HG03432 (cell line): ENCODE measurements around the gene SELENOO.
A peak's percentile ranks its signal among the peaks of the same experiment; 100 is the strongest.
"Not testable (repeated sequence)": the region's sequence is repeated elsewhere in the genome, so short reads cannot be mapped to it uniquely, and the experiment has no call there.

Experiments
- ATAC-seq: cut with Tn5 transposase; IDR thresholded peaks from one replicate; pipeline ENCODE4 v1.9.1; 2021; ENCODE audit warnings: mild to moderate bottlenecking, moderate library complexity; ENCODE audit not compliant: unreplicated experiment

The SELENOO gene, protein sequence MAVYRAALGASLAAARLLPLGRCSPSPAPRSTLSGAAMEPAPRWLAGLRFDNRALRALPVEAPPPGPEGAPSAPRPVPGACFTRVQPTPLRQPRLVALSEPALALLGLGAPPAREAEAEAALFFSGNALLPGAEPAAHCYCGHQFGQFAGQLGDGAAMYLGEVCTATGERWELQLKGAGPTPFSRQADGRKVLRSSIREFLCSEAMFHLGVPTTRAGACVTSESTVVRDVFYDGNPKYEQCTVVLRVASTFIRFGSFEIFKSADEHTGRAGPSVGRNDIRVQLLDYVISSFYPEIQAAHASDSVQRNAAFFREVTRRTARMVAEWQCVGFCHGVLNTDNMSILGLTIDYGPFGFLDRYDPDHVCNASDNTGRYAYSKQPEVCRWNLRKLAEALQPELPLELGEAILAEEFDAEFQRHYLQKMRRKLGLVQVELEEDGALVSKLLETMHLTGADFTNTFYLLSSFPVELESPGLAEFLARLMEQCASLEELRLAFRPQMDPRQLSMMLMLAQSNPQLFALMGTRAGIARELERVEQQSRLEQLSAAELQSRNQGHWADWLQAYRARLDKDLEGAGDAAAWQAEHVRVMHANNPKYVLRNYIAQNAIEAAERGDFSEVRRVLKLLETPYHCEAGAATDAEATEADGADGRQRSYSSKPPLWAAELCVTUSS

DNA sequence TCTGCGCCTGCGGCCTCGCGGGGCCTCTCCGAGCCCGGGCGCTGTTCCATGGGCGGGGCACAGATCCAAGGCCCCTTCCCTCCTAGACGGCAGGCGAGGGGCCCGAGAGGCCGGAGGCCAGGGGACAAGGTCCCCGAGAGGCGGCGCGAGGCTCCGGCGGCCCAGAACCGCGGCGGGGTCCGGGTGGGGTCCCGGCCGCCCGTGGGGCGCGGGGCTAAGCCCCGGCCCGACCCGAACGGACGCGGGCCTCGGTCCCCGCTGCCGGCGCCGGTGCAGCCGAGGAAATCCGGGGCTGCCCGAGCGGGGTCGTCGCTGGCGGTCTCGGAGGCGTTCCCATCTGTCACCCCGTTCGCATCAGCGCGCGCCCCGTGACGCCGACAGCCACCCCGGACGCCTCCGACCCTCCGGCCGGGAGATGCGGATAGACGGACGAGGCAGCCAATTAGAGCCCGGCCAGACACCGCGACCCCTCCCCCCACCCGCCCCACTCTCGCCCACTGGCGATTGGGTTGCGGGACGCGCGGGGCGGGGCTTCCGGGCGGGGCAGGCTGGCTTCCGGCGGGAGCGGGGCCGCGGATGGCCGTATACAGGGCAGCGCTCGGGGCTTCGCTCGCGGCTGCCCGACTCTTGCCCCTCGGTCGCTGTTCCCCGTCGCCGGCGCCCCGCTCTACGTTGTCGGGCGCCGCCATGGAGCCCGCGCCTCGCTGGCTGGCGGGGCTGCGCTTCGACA, at the start of gene SELENOO:
TSS of gene SELENOO (plus strand) at position 551 of the 730 bp plus-strand sequence. CDS start at position 577, 26 bp downstream.
- peak; percentile 67 for ATAC-seq

DNA sequence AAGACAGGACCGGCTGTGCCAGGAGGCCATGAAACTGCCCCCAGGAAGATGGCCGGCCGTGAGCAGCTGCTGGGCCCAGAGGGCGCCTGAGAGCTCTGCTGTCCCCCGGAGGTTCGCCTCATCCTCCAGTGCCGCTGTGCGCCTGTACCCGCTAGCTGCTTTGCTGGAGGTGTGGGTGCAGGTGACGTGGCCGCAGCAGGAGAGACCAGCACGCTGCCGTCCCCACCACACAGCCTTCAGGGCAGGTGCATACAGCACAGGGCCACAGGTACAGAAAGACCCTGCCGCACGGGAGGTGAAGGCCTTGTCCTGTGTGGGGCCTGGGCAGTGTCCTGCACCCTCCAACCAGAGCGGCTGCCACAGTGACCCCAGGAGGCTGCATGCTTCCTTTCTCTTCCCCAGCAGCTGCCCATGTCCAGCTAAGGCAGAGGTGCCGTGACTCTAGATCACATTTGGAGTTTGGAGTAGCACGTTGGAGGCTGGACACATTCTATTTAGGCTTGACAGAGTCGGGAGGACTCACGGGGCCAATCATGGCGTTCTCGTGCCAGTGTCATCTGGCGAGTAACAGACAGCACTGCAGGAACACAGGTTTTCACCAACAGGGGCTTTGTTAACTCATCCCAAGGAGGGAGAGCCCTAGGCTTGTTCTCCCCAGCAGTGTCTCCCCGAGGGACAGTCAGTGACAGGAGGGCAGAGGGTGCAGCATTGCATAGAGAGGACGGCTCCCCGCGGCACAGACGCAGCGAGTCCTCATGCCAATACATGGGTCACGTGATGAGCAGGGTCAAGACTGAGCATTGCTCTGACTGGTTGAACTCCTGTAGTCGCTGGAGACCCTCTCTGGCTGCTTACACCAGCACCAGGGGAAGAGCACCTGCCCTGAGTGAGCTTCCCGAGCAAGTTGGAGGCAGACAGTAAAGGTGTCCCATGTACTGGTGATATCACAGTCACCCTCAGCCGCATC, 49.0 kb upstream of the SELENOO start:
- ATAC-seq: no peak

DNA sequence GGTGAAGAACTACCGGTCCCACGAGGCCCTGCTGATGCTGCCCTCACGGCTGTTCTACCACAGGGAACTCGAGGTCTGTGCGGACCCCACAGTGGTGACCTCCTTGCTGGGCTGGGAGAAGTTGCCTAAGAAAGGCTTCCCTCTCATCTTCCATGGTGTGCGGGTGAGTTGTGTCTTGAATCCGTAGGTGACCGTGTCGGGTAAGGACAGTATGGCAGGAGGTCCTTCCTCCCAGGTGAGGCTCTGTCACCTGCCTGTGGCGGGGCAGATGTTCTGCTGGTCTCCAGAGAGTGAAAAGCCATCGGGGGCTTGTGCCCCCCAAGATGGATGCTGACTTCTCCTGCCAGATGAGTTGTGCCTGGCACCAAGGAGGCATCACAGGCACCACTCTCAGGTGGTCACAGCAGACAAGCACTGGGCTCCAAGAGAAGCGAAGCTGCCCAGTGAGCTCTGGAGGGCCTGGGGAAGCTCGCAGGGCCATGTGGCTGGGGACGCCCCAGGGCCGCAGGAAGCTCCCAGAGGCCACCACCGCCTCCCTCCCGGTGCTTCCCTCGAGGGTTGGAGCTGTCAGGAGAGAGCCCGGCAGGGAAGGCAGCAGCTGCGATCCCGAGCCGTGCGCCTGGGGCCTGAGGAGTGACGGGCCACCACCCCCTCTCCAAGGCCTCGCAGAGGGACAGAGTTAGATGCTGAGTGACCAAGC, 47.6 kb upstream of the SELENOO start:
- ATAC-seq: no peak

DNA sequence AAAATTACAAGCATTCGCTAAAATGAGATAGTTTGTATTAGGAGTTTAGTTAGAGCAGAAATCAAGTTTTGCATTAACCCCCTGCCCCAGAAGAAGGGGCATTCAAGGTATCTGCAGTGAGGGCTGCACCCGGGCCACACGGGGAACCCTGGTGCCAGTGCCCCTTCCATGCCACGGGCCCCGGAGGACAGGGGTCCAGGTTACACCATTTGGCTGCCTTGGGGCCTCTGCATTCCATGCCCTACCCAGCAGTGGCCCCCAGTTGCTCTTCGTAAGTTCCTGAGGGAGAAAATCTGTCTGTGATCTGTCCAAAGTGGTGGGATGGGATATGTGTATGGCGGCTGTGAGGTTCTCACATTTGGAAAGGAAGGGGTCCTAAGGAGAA, 47.1 kb upstream of the SELENOO start:
- no peak for ATAC-seq

DNA sequence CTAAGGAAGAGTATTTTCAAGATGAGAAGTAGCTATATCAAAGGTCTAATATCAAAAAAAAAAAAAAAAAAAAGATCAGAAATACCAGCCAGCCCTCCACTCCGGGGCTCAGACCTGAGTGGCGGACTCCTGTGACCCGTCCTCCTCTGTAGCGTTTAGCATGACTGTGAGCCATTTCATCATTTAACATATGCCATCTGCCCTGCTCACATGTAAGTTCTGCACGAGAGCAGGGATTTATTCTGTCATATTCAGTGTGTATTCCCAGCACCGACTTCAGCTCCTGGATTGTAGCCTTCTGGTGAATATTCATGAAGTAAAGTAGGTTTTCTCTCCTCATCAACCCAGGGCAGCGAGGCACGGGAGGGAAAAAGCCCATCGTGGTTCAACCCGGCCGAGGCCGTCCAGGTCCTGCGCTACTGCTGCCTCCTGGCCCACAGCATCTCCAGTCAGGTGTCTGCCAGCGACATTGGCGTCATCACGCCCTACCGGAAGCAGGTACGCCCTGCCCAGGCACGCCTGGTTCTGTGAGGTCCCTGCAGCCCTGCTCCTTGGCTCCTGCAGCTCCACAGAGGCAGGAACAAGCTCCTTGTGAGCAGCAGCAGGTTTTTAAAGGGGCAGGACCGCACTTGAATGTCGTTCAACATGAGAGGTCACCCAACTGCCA, 43.0 kb upstream of the SELENOO start:
- ATAC-seq: no peak

DNA sequence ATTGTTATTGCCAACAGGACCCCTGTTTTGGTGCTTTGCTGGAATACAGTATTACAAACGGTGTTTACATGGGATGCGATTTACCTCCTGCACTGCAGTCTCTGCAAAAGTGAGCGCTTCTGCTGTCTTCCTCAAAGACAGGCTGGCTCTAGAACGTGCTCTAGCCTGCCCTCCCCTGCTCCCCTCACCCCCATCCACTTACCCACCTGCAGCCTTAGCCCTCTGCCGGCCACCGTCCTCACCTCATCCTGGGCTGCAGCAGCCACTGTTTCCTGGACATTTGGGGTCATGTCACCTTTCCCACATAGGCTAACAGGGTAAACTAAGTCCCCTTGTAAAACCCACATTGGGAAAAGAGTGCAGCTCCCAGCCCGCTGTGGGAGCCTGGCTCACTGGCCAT, 39.9 kb upstream of the SELENOO start:
- no peak for ATAC-seq

DNA sequence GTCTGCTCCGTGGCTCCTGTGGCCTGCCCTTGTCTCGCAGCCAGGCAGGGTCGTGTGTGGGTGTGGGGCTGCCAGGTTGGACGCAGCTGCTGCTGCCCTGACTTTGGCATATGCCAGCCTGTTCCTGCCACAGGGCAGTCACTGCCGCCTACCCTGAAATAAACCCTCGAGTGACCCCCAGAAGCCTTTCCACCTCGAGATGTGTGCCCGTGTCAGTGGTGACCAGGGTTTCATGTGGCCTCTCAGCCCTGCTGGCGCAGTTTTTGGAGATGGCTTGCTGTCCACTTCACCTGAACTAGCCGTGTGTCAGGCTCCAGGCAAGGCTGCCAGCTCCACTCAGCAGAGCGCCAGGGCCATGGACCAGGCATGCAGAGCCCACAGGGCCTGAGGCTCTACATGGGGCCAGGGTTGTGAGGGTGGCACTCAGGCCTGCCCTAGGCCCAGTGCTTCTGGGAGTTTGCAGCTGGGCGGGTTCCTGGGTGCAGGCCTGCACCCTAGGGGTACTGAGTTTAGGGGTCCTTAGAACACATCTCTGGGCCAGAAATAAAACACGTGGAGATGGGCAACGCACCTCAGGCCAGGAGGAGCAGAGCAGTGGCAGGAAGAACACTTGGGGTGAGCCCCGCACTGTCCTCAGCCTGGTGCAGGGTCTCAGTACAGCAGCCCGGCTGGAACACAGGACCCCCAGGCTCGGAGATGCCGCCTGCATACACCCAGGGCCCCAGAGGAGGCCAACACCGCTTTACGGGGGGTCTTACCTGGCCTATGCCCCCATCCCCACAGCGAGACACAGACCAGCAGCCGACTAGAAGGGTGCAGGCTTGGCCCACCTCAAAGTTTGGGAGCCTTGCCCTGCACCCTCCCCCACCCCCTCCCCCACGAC, 39.1 kb upstream of the SELENOO start:
- no peak for ATAC-seq

DNA sequence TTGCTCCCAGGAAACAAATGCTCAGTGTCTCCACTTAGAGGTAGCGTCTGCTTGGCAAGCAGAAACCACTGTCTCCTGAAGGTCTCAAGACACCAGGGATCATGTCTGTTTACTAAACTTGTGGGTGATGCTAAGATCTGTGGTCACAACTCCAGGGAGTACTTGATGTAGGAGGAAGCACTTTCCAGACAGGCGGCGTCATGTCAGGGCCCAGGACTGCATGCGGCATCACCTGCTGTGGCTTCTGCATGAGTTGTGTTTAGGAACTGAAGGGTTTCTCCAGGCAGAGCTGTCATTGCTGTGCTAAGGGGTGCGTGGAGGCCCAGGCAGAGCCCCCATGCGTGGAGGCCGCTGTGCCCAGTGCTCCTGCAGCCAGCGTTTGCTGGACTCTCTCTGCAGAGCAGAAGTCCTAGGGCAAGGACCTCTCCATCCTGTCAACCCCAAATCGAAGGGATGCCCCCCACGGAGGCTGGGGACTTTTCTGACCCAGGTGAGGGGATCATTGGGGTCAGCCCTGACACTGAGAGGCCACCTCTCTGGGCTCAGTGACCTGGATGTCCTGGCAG, 38.3 kb upstream of the SELENOO start:
- no peak for ATAC-seq

DNA sequence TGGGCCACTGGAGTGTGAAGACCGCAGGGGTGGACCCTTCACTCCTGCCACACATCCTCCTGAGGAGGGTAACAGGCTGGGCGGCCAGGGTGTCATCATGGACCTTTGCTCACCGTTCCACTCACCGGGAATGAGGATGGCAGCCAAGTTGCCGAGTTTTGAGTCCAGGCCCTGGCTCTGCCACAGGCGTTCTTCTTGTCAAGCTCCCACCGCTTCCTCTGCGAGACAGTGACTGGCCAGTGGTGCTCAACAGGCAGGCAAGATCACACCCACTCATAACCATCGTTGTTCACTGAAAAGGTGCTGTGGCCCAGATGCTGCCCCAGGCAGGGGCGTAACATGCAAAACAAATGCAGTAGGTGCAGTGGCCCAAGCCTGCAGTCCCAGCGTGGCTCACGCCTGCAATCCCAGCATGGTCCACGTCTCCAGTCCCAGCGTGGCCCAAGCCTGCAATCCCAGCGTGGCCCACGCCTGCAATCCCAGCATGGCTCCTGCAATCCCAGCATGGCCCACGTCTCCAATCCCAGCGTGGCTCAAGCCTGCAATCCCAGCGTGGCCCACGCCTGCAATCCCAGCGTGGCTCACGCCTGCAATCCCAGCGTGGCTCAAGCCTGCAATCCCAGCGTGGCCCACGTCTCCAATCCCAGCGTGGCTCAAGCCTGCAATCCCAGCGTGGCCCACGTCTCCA, 35.2 kb upstream of the SELENOO start:
- ATAC-seq: no peak

DNA sequence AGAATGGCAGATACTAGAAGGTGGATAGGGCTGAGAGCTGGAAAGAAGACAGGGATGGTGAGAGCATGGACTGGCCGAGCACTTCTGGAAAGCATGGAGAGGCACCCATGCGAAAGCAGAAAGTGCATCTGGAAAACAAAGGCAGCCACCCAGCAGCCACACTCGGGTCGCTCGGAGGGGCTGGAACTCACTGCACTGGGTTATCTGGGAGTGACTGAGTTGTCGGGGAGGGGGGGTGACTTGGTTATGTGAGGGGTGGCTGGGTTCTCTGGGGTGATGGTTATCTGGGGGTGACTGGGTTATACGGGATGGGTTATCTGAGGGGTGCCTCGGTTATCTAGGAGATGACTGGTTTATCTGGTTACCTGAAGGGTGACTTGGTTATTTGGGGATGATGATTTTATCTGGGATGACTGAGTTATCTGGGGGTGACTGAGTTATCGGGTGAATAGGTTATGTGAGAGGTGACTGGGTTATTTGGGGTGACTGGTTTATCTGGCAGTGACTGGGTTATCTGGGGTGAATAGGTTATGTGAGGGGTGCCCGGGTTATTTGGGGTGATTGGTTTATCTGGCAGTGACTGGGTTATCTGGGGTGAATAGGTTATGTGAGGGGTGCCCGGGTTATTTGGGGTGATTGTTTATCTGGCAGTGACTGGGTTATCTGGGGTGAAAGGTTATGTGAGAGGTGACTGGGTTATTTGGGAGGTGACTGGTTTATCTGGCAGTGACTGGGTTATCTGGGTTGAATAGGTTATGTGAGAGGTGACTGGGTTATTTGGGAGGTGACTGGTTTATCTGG, 32.9 kb upstream of the SELENOO start:
- ATAC-seq: no peak

DNA sequence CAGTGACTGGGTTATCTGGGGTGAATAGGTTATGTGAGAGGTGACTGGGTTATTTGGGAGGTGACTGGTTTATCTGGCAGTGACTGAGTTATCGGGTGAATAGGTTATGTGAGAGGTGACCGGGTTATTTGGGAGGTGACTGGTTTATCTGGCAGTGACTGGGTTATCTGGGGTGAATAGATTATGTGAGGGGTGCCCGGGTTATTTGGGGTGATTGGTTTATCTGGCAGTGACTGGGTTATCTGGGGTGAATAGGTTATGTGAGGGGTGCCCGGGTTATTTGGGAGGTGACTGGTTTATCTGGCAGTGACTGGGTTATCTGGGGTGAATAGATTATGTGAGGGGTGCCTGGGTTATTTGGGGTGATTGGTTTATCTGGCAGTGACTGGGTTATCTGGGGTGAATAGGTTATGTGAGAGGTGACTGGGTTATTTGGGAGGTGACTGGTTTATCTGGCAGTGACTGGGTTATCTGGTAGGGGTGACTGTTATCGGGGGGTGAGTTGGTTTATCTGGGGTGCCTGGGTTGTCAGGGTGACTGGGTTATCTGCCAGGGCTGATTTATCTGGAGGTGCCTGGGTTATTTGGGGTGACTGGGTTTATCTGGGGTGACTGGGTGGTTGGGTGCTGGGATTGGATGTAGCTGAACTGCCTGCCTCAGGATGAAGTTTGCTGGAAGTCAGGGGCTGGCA, 32.2 kb upstream of the SELENOO start:
- ATAC-seq: not testable (repeated sequence)

DNA sequence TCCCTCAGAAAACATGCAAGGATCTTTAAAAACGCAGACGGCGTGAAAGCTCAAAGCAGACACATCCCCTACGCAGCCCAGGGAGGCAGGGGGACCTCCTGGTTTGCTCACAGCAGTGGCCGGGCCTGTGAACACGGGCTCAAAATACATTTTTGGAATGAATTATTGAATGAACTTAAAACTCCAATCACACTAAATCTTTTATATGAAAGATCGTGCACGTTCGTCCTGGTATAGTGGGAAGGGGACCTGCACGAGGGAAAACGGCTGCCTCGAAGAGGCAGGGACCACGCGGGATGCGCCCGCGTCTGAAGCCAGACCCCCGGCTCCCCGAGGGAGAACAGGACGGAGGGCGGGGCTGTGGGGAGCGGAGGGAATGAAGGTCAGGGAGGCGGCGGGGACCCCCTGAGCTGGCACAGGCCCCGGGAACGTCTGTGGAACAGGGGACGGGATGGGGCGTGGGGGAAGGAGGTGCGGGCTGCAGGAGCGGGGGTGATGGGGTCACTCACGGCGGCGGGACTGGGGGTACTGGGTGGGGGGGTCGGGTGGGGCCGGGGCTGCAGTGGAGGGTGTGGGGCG, 31.5 kb upstream of the SELENOO start:
- no peak for ATAC-seq

DNA sequence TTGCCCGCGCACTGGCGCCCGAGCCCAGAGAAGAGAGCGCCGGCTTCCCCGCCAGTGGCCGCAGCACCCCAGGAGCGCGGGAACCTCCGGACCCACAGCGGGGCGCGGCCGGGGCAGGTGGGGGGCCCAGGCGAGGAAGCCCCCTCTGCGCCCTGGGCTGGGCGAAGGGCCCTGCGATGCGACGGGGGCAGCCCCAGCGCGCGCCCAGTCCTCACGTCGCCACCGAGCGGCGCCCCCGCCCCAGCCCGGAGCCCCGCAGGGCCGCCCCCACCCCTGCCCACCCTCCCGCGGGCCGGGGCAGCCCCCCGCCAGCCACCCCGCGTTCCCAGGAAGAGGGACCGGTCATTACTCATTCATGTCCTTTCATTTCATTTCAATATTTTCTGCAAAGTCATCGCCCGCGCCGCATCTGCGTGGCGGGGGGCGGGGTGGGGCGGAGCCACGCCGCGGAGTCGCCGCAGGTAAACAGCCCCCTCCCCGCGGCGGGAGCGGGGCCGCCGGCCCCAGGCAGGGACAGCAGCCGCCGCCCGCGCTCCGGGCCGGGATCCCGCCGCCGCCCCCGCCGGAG, 31.0 kb upstream of the SELENOO start:
- ATAC-seq: no peak

DNA sequence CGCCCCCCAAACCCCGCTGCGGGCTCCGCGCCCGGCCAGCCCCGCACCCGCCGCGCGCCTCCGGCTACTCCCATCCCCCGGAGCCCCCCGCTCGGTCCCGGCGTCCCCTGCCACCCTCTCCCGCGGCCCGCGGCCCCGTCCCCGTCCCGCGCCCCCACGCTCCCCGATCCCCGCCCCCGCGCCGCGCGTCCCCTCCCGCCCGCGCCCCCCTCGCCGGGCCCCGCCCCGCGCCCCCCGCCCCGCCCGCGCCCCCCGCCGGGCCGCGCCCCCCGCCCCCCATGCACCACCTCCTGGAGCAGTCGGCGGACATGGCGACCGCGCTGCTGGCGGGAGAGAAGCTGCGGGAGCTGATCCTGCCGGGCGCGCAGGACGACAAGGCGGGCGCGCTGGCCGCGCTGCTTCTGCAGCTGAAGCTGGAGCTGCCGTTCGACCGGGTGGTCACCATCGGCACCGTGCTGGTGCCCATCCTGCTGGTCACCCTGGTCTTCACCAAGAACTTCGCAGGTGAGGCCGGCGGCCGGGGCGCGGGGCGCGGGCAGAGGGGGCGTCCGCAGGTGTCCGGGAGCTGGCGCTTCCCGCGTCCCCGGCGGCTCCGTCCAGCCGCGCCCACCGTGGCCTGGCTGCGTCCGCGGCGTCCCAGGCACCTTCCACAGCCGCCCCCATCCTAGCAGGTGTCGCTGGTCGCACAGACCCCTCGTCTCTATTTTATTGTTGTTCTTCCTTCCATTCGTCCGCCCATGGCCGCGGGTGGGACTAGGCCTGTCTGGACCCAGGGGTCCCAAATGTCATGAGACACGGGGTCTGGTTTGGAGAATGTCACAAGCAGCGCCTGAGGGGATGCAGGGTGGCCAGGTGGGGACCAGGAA, 30.1 kb upstream of the SELENOO start, which contains the start of gene PANX2:
TSS of gene PANX2 (plus strand) at position 279 of the 866 bp plus-strand sequence. CDS start at position 279, 0 bp downstream.
- no peak for ATAC-seq
